Stomach (tissue), 4 donors: ENCODE results near the gene FXN.

Source experiments
- POLR2A ChIP-seq, 4 donors: fragments of 450-650 bp; IDR thresholded peaks; one replicate each; pipeline ENCODE4 v1.6.1; 2016; ENCODE audit warnings: antibody characterized with exemption in 4 of 4, control low read depth in 2 of 4, mild to moderate bottlenecking in 1 of 4, moderate library complexity in 1 of 4
- TF ChIP-seq, protein P1 (sequence below), 7 experiments: fragments of 450-650 bp in 4 of 7; fragments of 200-600 bp in 3 of 7; sonication (generic) in 3 of 7; IDR thresholded peaks; one replicate each; pipeline ENCODE4 v1.5.1; 2016 to 2019; ENCODE audit warnings: antibody characterized with exemption in 7 of 7, control low read depth in 2 of 7, mild to moderate bottlenecking in 1 of 7

DNA sequence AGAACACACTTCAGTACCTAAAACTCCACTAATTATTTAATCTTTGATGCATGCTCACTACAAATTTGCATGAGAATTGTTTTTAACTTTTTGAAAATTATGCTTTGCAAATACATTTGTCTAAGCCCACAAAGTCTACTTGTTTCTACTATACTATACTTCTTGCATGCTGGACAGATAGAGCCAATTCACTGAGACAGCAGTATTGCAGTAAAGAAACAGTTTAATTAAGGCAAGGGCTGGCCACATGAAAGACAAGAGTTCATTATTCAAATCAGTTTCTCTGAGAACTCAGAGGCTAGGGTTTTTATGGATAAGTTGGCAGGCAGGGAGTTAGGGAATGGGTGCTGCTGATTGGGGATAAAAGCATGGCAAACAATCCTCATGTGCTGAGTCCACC lies 6.0 kb upstream of the FXN start:
- TF ChIP-seq, protein P1, sequence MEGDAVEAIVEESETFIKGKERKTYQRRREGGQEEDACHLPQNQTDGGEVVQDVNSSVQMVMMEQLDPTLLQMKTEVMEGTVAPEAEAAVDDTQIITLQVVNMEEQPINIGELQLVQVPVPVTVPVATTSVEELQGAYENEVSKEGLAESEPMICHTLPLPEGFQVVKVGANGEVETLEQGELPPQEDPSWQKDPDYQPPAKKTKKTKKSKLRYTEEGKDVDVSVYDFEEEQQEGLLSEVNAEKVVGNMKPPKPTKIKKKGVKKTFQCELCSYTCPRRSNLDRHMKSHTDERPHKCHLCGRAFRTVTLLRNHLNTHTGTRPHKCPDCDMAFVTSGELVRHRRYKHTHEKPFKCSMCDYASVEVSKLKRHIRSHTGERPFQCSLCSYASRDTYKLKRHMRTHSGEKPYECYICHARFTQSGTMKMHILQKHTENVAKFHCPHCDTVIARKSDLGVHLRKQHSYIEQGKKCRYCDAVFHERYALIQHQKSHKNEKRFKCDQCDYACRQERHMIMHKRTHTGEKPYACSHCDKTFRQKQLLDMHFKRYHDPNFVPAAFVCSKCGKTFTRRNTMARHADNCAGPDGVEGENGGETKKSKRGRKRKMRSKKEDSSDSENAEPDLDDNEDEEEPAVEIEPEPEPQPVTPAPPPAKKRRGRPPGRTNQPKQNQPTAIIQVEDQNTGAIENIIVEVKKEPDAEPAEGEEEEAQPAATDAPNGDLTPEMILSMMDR (IDR thresholded peaks at IDR 0.05): no peak
- TF ChIP-seq POLR2A (IDR thresholded peaks at IDR 0.05): no peak
